Panc1 (cell line): ENCODE measurements around the gene SERTAD3.

Source experiments
- POLR2AphosphoS5 ChIP-seq: IDR thresholded peaks from 2 replicates; pipeline ENCODE4 v1.6.1; 2012; ENCODE audit warnings: mild to moderate bottlenecking, low read depth, low read length, moderate library complexity
- REST ChIP-seq, 2 experiments: IDR thresholded peaks; 2 replicates each; pipeline ENCODE4 v1.6.1; 2011 to 2012; ENCODE audit warnings: low read depth in 2 of 2, control low read depth in 1 of 2, low read length in 1 of 2, mild to moderate bottlenecking in 1 of 2, moderate library complexity in 1 of 2; ENCODE audit not compliant: insufficient read depth in 1 of 2
- SIN3A ChIP-seq: IDR thresholded peaks from 2 replicates; pipeline ENCODE4 v1.6.1; 2012; ENCODE audit warnings: low read depth, mild to moderate bottlenecking, low read length, moderate library complexity, borderline replicate concordance; ENCODE audit not compliant: insufficient read depth
- TCF7L2 ChIP-seq: IDR thresholded peaks from 2 replicates; pipeline ENCODE4 v1.6.1; 2011; ENCODE audit warnings: mild to moderate bottlenecking, low read depth, low read length, inconsistent platforms
- TF ChIP-seq, protein P1 (sequence below): fragments of 450-650 bp; IDR thresholded peaks from 2 replicates; pipeline ENCODE4 v1.5.1; 2017; ENCODE audit warnings: mild to moderate bottlenecking

- TF ChIP-seq REST (IDR thresholded peaks at IDR 0.05; ENCODE audit: insufficient read depth in 1 of 2, low read depth in 2 of 2, low read length in 1 of 2) = no peak
- TF ChIP-seq, protein P1, sequence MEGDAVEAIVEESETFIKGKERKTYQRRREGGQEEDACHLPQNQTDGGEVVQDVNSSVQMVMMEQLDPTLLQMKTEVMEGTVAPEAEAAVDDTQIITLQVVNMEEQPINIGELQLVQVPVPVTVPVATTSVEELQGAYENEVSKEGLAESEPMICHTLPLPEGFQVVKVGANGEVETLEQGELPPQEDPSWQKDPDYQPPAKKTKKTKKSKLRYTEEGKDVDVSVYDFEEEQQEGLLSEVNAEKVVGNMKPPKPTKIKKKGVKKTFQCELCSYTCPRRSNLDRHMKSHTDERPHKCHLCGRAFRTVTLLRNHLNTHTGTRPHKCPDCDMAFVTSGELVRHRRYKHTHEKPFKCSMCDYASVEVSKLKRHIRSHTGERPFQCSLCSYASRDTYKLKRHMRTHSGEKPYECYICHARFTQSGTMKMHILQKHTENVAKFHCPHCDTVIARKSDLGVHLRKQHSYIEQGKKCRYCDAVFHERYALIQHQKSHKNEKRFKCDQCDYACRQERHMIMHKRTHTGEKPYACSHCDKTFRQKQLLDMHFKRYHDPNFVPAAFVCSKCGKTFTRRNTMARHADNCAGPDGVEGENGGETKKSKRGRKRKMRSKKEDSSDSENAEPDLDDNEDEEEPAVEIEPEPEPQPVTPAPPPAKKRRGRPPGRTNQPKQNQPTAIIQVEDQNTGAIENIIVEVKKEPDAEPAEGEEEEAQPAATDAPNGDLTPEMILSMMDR = peak; percentile 87
- no peak for TF ChIP-seq POLR2AphosphoS5
- TF ChIP-seq TCF7L2 = no peak
- no peak for TF ChIP-seq SIN3A
Measured at GRCh38 chr19:40464059-40465024, 20.2 kb upstream of the SERTAD3 start.
